LoVo (cell line): ENCODE measurements around the gene STRA6.

Experiments used
- DNase-seq: peaks from one replicate; pipeline ENCODE4 v3.0.0-alpha.2; 2016; ENCODE audit warnings: low spot score

The STRA6 gene

DNA sequence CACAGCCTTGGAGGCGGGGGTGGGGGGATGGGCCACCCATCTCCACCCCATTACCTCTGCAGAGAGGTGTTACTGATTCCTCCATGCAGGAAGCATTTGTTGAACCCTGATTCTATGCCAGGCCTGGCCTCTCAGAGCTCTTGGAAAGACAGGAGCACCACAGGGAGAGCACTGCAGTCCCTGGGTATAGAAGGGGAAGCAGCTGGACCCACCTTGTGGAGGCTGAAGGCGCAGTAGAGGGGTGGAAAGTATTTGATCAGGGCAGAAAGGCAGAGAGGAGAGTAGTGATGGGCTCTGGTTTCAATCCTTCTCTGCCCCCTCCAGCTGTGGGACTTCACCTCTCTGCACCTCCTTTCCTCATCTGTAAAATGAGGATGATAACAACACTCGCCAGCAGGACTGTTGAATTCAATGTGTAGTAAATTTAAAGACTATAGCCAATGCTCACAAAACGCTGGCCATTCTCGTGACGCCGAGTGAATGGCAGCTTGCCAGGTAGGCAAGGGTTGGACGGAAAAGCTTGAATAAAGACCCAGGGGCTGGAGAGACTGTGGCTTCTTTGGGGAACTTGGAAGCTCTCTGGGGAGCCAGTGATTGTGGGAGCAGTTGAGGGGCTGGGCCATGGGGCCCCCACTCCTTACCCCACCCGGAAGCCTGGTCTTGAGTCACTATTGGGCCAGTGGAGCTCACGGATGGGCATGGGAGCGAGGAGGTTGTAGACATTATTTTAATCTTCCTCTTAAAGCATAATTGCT, 25.6 kb upstream of the STRA6 start:
- peak; percentile 10 for DNase-seq

DNA sequence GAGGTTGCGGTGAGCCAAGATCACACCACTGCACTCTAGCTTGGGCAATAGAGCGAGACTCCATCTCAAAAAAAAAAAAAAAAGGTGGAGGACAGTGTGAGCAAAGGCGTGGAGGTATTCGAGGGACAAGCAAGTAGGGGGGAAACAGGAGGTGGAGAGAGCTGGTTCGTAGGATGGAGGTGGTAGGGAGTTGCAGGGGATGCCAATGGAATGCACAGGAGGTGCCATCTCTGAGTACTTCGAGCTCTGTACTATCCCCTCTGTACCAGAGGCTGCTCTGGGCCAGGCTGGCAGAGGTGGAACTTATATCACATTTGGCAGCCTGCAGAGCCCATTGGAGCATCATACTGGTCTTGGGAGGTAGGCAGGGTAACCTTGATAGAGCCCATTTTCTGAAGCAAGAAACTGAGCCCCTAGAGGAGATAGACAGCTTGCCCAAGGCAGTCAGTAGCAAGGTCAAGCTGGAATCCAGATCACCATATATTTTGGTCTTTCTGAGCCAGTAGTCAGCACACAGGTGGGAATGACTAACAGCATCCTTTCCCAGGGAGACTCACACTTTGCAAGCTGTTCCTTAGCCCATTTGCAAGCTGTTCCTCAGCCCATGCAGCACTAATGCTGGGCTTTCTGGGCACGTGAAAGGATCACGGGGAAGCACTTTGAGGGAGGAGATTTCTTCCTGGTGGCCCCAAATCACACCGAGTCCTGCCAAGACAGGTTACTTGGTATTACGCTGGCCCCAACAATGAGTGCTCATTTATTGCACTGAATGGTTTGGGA, 24.4 kb upstream of the STRA6 start:
- no peak for DNase-seq

DNA sequence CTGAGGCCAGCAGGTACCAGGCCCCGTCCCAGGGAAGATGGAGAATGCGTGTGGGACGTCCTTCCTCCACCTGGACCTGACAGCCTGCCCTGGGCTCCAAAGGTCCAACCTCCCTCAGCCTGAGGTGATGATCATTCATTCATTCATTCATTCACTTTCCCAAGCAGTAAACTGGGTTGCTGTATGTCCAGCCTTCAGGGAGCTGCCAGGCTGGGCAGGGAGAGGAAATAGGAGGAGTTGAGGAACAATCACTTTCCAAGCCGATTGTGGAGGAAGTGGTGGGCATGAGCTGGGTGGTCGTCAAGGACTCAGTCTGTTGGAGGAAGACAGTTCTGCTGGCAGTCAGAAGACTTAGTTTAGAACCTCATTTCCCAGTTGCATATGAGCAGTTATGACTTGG, 23.3 kb upstream of the STRA6 start:
- no peak for DNase-seq

DNA sequence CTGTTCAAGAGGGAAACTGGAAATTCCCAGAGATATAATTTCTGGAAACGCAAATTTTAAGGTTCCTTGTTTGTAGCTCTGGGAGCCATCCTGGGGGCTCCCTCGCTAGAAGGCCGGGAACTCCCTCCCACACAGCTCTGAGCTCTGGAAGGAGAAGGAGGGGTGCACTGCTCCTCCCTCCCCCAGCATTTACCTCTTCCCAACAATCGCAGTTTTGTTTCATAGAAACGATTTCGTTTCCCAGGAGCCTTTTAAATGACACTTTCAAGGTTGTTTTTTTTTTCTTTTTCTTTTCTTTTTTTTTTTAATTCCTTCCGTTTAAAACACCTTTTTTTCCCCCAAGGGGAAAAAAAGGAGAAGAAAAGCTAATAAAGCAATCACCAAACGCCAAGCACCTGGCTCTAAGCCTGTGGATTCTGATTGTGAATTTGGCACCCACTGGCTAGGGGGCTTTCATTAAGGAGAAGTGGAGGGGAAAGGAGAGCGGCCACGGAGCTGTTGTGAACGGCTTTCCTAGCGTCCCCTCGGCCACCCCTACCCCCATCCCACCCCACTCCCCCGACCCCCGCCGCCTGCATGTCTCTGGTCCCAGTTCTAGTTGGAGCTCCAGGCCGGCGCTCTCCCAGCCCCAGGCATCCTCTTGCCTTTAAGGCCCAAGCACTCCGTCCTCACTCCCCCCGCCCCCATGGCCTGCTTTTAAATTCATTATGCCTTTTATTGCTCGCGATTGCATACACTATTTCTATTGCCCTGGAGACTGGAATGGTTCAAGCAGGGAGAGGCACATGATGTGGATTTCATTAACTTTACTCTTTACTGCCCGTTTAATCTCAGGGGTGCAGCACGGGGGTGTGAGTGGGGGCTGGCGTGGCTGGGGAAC, 19.9 kb upstream of the STRA6 start:
- DNase-seq = no peak

DNA sequence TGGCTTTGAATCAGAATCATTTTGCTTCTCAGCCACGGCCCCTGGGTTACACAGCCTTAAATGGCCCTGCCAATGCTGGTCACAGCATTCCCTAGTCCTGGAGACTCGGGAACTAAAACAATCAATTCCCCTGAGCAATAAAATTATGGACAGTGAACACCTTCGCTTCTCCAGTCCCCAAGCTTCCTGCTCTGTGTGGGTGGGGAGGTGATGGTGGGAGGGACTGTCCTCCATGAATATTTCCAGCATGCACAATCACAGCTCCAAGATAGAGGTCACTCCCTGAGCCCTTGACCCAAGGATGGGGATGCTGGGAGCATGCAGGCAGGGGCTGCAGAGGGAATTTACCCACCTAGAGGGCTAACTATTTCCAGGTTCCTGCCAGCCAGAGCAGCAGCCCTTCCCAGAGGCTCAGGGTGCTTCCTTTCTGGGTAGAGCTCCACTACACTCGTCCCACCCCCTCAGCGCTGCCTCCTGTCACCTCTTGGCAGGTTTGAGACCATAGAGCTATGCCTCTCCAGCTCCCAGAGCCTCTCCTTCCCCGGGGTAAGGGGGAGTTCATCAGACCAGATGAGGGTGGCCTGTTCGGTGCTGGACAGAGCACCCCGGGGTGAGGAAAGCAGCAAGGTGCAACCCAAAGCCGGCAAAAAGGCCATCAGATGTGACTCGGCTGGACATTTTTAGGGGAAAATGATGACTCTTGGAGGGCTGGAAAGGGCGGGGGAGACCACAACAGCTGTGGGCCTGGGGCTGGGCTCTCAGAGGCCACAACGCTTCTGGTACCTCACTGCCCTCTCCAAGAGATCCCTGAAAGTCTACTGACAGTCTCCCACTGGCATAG, 19.0 kb upstream of the STRA6 start:
- no peak for DNase-seq

DNA sequence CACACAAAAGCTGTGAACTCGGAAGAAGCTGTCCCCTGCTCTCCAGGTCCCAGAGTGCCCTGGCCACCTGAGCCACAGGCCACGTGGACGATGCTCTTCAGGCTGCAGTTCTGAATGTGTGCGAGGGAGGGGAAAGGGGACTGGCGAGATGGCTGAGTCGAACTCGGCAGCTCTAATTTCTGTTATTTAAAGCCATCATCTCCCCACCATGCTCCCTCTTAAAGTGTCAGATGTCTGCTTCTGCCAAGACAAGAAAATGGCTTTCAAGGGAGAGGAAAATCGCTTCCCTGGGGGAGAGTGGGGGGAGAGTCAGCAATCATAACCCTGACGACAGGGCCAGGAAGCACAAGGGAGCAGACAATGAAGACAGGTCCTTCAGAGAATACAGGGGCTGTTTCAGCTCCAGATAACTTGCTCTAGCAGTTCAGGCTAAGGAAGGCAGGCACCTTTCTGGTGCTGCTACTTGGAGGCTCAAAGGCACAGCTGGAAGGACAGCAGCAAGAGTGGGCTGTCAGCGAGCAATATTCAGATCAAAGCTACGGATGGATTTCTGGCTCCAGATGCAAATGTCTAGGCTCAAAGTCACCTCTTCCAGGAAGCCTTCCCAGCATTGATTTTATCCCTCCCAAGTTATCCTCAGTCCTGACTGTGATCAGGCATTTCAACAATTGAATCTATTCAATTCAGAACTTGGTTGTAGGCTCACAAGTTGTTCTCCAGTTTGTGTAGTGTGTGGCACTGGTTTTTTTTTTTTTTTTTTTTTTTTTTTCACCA, 18.1 kb upstream of the STRA6 start:
- DNase-seq = no peak

DNA sequence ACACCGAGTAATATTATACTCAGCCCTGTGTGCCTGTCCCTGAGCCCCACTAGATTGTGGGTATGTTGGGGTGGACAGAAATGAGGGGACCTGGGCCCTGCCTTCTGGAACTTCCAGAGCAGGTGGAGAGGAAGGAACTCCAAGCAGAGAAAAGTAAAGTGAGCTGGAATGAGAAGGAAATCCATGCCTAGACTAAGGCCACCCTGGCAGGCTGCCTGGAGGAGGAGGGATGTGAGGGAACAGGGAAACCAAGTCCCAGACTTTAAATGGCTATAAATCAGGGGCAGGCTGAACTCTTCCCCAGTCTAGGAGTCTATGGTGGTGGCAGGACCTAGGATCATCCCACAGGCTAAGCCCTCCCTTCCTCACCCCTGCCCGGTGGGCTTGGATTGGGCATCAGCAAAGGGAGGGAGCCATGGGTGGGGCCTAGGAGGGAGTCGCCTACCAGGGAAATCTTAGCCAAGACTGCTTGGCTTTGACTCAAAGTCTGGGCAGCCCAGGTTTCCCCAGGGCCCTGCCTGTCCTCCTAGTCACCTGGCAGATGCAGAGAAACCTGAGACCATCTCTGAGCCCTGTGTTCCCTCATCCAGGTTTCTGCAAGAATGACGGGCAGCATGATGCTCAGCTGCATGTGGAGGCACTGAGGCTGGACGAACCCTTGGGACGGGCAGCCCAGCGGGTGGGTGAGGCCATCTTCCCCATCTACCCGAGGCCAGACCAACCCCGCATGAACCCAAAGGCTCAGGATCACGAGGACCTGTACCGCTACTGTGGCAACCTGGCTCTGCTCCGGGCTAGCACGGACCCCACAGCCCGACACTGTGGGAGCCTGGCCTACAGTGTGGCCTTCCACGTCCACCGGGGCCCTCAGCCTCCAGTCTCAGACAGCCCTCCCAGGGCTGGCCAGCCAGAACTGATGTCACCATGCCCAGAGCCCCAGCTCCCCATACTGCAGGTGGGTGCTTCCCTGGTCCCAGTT, 15.6 kb upstream of the STRA6 start:
- DNase-seq = no peak

DNA sequence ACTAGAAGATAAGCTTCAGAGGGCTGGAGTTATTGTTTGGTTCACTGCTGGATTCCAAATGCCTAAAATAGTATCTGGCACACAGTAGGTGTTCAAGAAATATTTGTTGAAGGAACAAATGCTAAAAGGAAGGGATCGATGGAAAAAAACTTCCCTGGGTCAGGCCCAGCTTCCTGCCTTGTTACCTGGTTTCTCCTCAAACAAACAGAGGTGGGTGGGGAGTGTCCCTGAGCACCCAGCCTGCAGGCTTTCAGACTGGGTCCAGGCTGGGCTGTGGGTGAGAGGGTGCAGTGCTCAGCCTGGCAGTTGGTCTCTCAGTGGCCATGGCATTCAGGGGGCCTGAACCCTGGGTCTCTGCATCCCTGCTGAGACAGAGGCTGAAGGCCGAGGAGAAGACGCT, 14.4 kb upstream of the STRA6 start:
- no peak for DNase-seq

DNA sequence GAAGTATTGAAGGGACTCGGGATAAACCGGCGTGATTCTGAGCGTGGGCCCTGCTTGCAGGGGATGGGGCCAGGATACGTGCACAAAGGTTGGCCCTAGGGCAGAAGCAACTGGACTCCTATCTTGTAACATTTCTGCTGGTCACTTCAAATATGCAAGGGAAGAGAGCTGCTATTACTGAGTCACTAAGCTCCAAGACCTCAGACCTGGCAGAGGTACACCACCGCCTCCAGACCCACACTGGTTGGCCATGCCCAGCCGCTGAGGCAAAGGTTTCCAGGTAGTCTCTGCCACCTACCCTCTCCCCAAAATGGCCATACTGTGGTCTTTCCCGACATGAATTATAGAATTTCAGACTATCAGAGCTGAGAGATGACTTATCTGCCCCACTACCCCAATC, 13.4 kb upstream of the STRA6 start:
- no peak for DNase-seq

DNA sequence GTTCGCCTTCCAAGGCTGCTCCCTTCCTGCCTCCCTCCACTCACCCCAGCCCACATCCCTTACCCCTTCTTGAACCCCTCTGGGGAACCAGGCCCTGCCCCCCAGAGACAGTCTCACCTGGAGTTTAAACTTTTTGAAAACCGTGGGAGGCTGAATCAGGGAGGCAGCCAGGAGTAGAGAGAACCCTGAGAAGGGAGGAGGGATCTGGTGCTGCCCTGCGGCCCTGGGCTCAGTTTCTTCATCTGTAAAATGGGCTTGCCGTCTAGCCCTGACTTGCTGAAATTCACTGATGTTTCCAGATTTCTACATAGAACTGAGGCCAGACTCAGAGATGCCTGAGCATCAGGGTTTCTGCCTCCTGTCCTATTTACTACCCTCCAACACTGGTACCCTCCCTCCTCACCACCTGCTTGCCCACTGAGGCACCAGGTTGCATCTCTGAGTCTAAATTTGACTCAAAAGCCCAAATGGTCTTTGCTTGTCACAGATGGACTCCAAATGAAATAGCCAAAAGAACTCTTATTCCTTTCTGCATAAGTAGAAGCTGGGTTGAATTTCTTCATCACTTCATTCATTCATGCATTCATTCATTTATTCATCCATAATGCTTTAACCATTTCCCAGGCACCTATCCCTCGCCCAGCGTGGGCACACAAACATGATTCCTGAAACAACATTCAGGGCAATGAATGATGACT, 11.9 kb upstream of the STRA6 start:
- no peak for DNase-seq

DNA sequence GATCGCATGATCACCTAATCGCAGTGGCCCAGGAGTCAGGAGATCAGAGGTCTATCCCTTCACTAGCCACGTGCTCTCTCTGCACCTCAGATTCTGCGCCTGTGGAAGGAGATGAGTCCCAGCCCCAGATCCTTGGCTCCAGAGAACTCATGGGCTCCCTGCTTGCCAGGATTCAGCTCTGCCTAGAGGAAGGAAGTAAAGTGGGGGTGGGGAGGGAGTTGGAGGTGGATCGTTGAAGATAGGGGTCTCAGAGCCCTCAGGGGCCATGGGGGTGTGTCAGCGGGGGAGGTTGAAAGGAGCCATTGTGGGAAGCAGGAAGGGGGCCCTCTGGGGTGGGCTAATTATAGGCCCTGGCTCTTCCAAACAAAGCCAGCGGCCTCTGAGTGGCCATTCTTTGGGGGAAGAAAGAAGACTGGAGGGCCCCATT, 11.3 kb upstream of the STRA6 start:
- DNase-seq = no peak

DNA sequence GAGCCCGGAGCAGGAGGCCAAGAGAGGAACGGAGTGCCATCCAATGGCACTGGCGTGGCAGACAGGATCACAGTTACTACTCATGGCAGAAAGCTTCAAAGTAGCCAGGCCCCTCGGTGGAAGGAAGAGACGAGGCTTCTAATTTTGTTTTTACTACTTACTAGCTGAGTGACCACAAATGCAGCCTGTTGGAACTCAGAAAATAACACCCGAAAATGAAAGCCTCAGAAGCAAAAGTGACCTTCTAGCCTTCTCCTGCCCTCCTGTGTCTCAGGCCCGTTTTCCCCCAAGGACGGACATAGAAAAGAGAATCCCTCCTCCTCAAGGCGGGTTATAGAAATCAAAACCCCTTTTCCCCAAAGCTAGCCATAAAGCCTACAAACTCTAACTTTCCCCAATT, 9.9 kb upstream of the STRA6 start:
- DNase-seq = no peak

DNA sequence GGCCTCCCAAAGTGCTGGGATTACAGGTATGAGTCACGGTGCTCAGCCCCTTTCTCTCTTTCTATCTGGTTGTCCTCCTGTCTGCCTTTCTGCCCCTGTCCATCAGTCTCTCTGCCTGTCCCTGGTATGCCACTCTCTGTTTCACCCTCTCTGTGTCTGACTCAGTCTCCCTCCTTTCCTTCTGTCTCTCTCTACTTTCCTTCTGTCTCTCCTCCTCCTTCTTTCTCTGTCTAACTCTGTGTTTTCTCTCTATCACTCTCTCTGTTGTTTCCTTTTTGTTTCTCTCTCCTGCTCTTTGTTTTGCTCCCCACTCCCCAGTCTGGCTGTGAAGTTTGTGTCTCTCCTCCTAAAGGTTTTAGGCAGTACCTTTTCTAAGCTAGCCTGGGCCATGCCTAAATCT, 9.1 kb upstream of the STRA6 start:
- DNase-seq = no peak

DNA sequence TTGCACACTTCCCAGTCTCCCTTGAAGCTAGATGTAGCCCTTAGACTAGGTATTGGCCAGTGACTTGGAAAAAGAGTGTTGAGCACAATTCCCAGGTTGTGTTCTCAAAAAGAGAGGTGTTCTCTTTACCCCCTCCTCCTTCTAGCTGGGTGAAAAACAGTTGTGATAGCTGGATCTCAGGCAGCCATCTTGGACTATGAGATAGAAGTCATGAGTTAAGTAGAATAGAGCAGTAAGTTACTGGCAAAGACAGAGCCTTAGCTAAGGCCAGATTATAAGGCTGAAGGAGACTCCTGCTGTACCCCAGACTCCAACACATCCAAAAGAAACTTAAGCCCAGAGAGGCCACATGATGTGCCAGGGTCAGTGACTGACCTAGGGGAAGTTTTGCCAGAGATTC, 8.1 kb upstream of the STRA6 start:
- DNase-seq = no peak

DNA sequence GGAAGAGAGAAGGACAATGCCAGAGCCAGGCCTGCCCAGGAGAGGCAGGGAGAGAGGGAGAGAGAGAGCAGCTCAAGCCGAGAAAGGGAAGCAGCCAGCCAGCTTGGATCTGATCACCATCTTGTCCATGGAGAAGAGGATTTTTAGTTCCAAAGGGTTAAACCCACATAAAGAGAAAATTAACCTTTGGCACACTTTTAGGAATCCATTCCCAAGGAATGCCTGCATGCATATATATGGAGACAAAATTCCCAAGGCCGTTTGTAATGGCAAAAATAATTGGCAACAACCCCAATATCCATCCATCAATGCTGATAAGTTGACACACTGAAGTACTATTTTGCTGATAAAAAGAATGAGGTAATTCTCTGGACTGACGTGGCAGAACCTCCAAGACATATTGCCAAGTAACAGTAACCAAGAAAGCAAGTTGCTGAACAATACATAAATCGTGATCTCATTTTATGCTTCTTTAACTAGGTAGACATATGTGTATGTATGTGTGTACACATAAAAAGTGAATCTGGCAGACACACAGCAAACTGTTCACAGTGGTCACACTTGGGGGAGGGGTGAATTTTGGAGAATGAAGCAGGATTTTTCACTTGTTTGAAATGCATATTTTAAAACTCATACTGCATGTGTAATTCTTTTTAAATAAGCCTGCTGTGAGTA, 7.5 kb upstream of the STRA6 start:
- no peak for DNase-seq

DNA sequence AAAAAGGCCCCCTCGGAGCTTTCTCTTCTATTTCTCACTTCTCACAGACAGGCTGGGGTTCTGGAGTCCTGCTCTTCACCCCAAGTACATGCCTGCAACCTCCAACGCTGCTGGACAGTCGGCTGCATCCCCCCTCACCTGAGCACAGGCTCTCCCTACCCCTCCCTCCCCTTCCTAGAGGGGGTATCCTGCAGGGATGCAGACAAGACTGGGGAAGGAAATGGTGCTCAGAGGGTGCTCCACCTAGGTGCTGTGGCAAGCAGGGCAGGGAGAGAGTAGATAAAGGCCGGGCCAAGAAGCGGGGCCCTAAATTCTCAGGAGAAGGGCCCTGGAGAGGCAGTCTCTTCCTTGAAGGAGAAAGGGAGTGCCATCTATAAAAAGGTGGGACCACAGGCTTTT, 7.0 kb upstream of the STRA6 start:
- DNase-seq = no peak

DNA sequence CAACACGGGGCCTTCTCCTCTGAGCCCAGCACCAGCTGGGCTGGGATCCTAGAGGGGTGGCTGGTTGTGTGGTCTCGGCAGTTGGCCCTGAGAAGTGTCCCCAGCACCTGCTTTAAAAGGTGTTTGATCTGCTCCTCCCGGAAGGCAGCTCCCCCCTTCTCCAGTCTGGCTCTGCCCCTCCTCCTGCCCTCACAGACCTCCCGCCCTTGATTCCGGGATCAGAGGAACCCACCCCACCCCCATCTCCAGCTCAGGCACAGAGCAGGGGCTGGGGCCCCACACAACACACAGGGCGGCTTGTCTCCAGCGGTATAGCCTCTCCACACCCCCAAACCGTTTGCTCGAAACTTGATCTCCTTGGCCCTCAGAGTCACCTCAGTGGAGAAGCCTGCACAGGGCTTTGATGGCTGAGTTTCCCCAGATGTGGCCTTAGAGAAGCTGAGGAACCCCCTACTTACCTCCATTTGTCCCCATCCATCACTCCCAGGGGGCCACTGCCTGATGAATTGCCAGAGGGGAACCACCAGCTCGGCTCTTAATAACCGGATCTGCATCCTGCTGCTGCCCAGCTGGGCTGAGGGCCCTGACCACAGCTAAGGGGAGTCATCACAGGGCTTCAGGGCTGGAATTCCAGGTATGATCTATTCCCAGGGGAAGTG, 6.4 kb upstream of the STRA6 start:
- no peak for DNase-seq

DNA sequence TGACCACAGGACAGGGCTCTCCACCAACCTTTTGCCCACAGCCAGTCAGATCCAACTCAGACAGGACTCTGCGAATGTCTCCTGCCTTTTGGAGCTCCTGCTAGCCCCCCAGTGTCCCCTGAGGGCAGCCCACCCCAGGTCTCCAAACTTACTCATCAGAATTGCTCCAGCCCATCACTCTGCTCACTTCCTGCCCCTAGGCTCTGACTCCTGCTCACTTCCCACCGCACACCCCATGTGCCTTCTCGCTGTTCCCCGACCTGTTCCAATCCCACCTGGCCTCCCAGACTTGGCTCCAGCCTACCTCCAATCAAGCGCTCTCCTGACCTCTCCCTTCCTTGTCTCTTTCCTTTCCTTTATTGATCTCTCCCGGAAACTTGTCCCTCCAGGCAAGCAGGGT, 5.9 kb upstream of the STRA6 start:
- no peak for DNase-seq
